Measurements from ENCODE around the gene PAMR1.

PAMR1 gene

GRCh38 chr11:35539256-35539655 lies 13.8 kb upstream of the PAMR1 start:
- H2BK120ac ChIP-seq (ENCODE audit: low read depth, low read length) = no peak overlapping the region
- WGBS = 69% methylated on average over 3 of the region's 3 CpGs
- no peak overlapping the region for H2AK5ac ChIP-seq (ENCODE audit: low read length, severe bottlenecking)

GRCh38 chr11:35536470-35536869 lies 11.1 kb upstream of the PAMR1 start:
- Histone ChIP-seq H3K79me1 (replicated peaks; ENCODE audit: low read length, poor library complexity, severe bottlenecking) (no peaks in the 10 kb centered on the region), H3K18ac (ENCODE audit: low read depth in 1 of 2, low read length in 2 of 2) (no peak overlapping the region), H3K9me3 (ENCODE audit: control insufficient read depth, low read length) (no peaks in the 10 kb centered on the region), H4K8ac (ENCODE audit: low read length) (no peak overlapping the region), H3K4ac (ENCODE audit: low read depth in 1 of 2, low read length in 2 of 2) (no peak overlapping the region), H3K14ac (ENCODE audit: low read length in 2 of 2) (no peak overlapping the region), H3K4me2 (ENCODE audit: low read length, poor library complexity, severe bottlenecking) (no peak overlapping the region), H2BK120ac (ENCODE audit: low read depth, low read length) (no peak overlapping the region), H2AFZ (ENCODE audit: low read depth, low read length) (no peak overlapping the region), H3K9ac (ENCODE audit: low read length) (no peak overlapping the region), H2BK15ac (ENCODE audit: low read depth, poor library complexity, severe bottlenecking) (no peak overlapping the region), H2BK5ac (ENCODE audit: low read depth, low read length, poor library complexity, severe bottlenecking) (no peak overlapping the region), H3K4me3 (ENCODE audit: insufficient read depth in 1 of 2, low read depth in 1 of 2, low read length in 2 of 2) (no peak overlapping the region), H3K23ac (ENCODE audit: low read length in 2 of 2) (no peak overlapping the region), H2BK12ac (ENCODE audit: low read length in 2 of 2) (peak overlapping the region in 1 of 2 experiments; percentile 55), H2AK5ac (ENCODE audit: low read length, severe bottlenecking) (no peak overlapping the region), H3K4me1 (ENCODE audit: control insufficient read depth, insufficient read depth, low read depth, low read length) (peaks cover 6% of the 10 kb centered on the region), H3K27me3 (ENCODE audit: control insufficient read depth in 1 of 2, insufficient read depth in 1 of 2, low read length in 2 of 2) (peaks cover 0 to 10% of the 10 kb centered on the region in 2 experiments), H3K27ac (ENCODE audit: low read length, poor library complexity, severe bottlenecking) (no peak overlapping the region), H3K36me3 (ENCODE audit: control insufficient read depth in 1 of 2, insufficient read depth in 2 of 2, low read depth in 1 of 2, low read length in 2 of 2) (no peaks in the 10 kb centered on the region), H4K91ac (ENCODE audit: low read length) (no peak overlapping the region)
- WGBS = 93% methylated on average over 7 of the region's 7 CpGs
- DNase-seq = no peak

More at GRCh38 chr11:35539256-35539655, 13.8 kb upstream of the PAMR1 start:
- peaks cover 6% of the 10 kb centered on the region for H3K4me1 ChIP-seq (ENCODE audit: control insufficient read depth, insufficient read depth, low read depth, low read length)
- H4K8ac ChIP-seq (ENCODE audit: low read length) = peak overlapping the region; percentile 33
- H2BK5ac ChIP-seq (ENCODE audit: low read depth, low read length, poor library complexity, severe bottlenecking) = no peak overlapping the region
- H3K27ac ChIP-seq (ENCODE audit: low read length, poor library complexity, severe bottlenecking) = no peak overlapping the region
- H2BK15ac ChIP-seq (ENCODE audit: low read depth, poor library complexity, severe bottlenecking) = no peak overlapping the region
- no peak for DNase-seq
- H3K9ac ChIP-seq (ENCODE audit: low read length) = peak overlapping the region; percentile 87
- H3K18ac ChIP-seq (ENCODE audit: low read depth in 1 of 2, low read length in 2 of 2) = peak overlapping the region; percentile 1 to 48
- H2BK12ac ChIP-seq (ENCODE audit: low read length in 2 of 2) = peak overlapping the region; percentile 29 to 78
- no peaks in the 10 kb centered on the region for H3K79me1 ChIP-seq (replicated peaks; ENCODE audit: low read length, poor library complexity, severe bottlenecking)
- H3K4ac ChIP-seq (ENCODE audit: low read depth in 1 of 2, low read length in 2 of 2) = peak overlapping the region in 1 of 2 experiments; percentile 59
- H3K14ac ChIP-seq (ENCODE audit: low read length in 2 of 2) = no peak overlapping the region
- no peak overlapping the region for H3K4me3 ChIP-seq (ENCODE audit: insufficient read depth in 1 of 2, low read depth in 1 of 2, low read length in 2 of 2)
- no peaks in the 10 kb centered on the region for H3K36me3 ChIP-seq (ENCODE audit: control insufficient read depth in 1 of 2, insufficient read depth in 2 of 2, low read depth in 1 of 2, low read length in 2 of 2)
- no peaks in the 10 kb centered on the region for H3K9me3 ChIP-seq (ENCODE audit: control insufficient read depth, low read length)
- H4K91ac ChIP-seq (ENCODE audit: low read length) = peak overlapping the region; percentile 59
- H2AFZ ChIP-seq (ENCODE audit: low read depth, low read length) = no peak overlapping the region
- peaks cover 0 to 7% of the 10 kb centered on the region in 2 experiments for H3K27me3 ChIP-seq (ENCODE audit: control insufficient read depth in 1 of 2, insufficient read depth in 1 of 2, low read length in 2 of 2)
- H3K23ac ChIP-seq (ENCODE audit: low read length in 2 of 2) = no peak overlapping the region
- no peak overlapping the region for H3K4me2 ChIP-seq (ENCODE audit: low read length, poor library complexity, severe bottlenecking)

- WGBS = 100% methylated on average over 1 of the region's 1 CpG
- H3K4ac ChIP-seq (ENCODE audit: low read depth in 1 of 2, low read length in 2 of 2) = no peak overlapping the region
- H2BK15ac ChIP-seq (ENCODE audit: low read depth, poor library complexity, severe bottlenecking) = no peak overlapping the region
- H3K27me3 ChIP-seq (ENCODE audit: control insufficient read depth in 1 of 2, insufficient read depth in 1 of 2, low read length in 2 of 2) = peaks cover 0 to 11% of the 10 kb centered on the region in 2 experiments
- H2AFZ ChIP-seq (ENCODE audit: low read depth, low read length) = no peak overlapping the region
- no peaks in the 10 kb centered on the region for H3K36me3 ChIP-seq (ENCODE audit: control insufficient read depth in 1 of 2, insufficient read depth in 2 of 2, low read depth in 1 of 2, low read length in 2 of 2)
- H2AK5ac ChIP-seq (ENCODE audit: low read length, severe bottlenecking) = peak overlapping the region; percentile 33
- no peak overlapping the region for H3K4me2 ChIP-seq (ENCODE audit: low read length, poor library complexity, severe bottlenecking)
- no peak overlapping the region for H3K4me3 ChIP-seq (ENCODE audit: insufficient read depth in 1 of 2, low read depth in 1 of 2, low read length in 2 of 2)
- H2BK5ac ChIP-seq (ENCODE audit: low read depth, low read length, poor library complexity, severe bottlenecking) = no peak overlapping the region
- H3K79me1 ChIP-seq (replicated peaks; ENCODE audit: low read length, poor library complexity, severe bottlenecking) = no peaks in the 10 kb centered on the region
- no peak overlapping the region for H4K8ac ChIP-seq (ENCODE audit: low read length)
- H2BK120ac ChIP-seq (ENCODE audit: low read depth, low read length) = no peak overlapping the region
- no peak overlapping the region for H2BK12ac ChIP-seq (ENCODE audit: low read length in 2 of 2)
- H3K23ac ChIP-seq (ENCODE audit: low read length in 2 of 2) = no peak overlapping the region
- H3K4me1 ChIP-seq (ENCODE audit: control insufficient read depth, insufficient read depth, low read depth, low read length) = peaks cover 6% of the 10 kb centered on the region
- no peak overlapping the region for H3K14ac ChIP-seq (ENCODE audit: low read length in 2 of 2)
- no peak overlapping the region for H3K18ac ChIP-seq (ENCODE audit: low read depth in 1 of 2, low read length in 2 of 2)
- DNase-seq = no peak
- peak overlapping the region; percentile 0 for H3K9ac ChIP-seq (ENCODE audit: low read length)
- no peak overlapping the region for H3K27ac ChIP-seq (ENCODE audit: low read length, poor library complexity, severe bottlenecking)
- no peaks in the 10 kb centered on the region for H3K9me3 ChIP-seq (ENCODE audit: control insufficient read depth, low read length)
- no peak overlapping the region for H4K91ac ChIP-seq (ENCODE audit: low read length)
Measured at GRCh38 chr11:35531246-35531645, 5.8 kb upstream of the PAMR1 start.

- H3K23ac ChIP-seq (ENCODE audit: low read length in 2 of 2) = no peak overlapping the region
- peaks cover 13% of the 10 kb centered on the region for H3K4me1 ChIP-seq (ENCODE audit: control insufficient read depth, insufficient read depth, low read depth, low read length)
- no peak overlapping the region for H4K91ac ChIP-seq (ENCODE audit: low read length)
- no peaks in the 10 kb centered on the region for H3K9me3 ChIP-seq (ENCODE audit: control insufficient read depth, low read length)
- H2AK5ac ChIP-seq (ENCODE audit: low read length, severe bottlenecking) = peak overlapping the region; percentile 15
- H2BK120ac ChIP-seq (ENCODE audit: low read depth, low read length) = no peak overlapping the region
- no peaks in the 10 kb centered on the region for H3K36me3 ChIP-seq (ENCODE audit: control insufficient read depth in 1 of 2, insufficient read depth in 2 of 2, low read depth in 1 of 2, low read length in 2 of 2)
- no peak overlapping the region for H3K4ac ChIP-seq (ENCODE audit: low read depth in 1 of 2, low read length in 2 of 2)
- no peak overlapping the region for H3K18ac ChIP-seq (ENCODE audit: low read depth in 1 of 2, low read length in 2 of 2)
- peak overlapping the region in 1 of 2 experiments; percentile 51 for H2BK12ac ChIP-seq (ENCODE audit: low read length in 2 of 2)
- H3K4me3 ChIP-seq (ENCODE audit: insufficient read depth in 1 of 2, low read depth in 1 of 2, low read length in 2 of 2) = no peak overlapping the region
- peak overlapping the region; percentile 57 for H3K9ac ChIP-seq (ENCODE audit: low read length)
- peak overlapping the region; percentile 37 for H2AFZ ChIP-seq (ENCODE audit: low read depth, low read length)
- no peak overlapping the region for H3K4me2 ChIP-seq (ENCODE audit: low read length, poor library complexity, severe bottlenecking)
- H4K8ac ChIP-seq (ENCODE audit: low read length) = peak overlapping the region; percentile 24
- peaks cover 0 to 23% of the 10 kb centered on the region in 2 experiments for H3K27me3 ChIP-seq (ENCODE audit: control insufficient read depth in 1 of 2, insufficient read depth in 1 of 2, low read length in 2 of 2)
- 28% methylated on average over 1 of the region's 2 CpGs for WGBS
- no peak overlapping the region for H2BK15ac ChIP-seq (ENCODE audit: low read depth, poor library complexity, severe bottlenecking)
- peak overlapping the region; percentile 61 for H2BK5ac ChIP-seq (ENCODE audit: low read depth, low read length, poor library complexity, severe bottlenecking)
- H3K79me1 ChIP-seq (replicated peaks; ENCODE audit: low read length, poor library complexity, severe bottlenecking) = no peaks in the 10 kb centered on the region
- DNase-seq = peak; percentile 65
- no peak overlapping the region for H3K14ac ChIP-seq (ENCODE audit: low read length in 2 of 2)
- peak overlapping the region; percentile 75 for H3K27ac ChIP-seq (ENCODE audit: low read length, poor library complexity, severe bottlenecking)
Measured at GRCh38 chr11:35529971-35530495, 4.6 kb upstream of the PAMR1 start.

Data from mesenchymal stem cell (in vitro differentiated cells and primary cell).